Stimulated activated CD8-positive, alpha-beta memory T cell treated with anti-CD3 and anti-CD28 coated beads, Interleukin-7, amount 100 ng/mL, for 4 hours (primary cell): ENCODE measurements around the gene ETDC.
"Not testable (repeated sequence)": the region's sequence is repeated elsewhere in the genome, so short reads cannot be mapped to it uniquely, and the experiment has no call there.

Experiments
- DNase-seq, 2 donors: peaks; one replicate each; pipeline ENCODE4 v3.0.0-alpha.2; 2020; ENCODE audit warnings: low read depth in 2 of 2

Gene ETDC

GRCh38 chrX:135309430-135309923 is at the start of gene ETDC:
ETDC (plus strand) TSS chrX:135309480; CDS start chrX:135309480, 0 bp downstream.
- no peak for DNase-seq

GRCh38 chrX:135260976-135261375 is 48.3 kb upstream of the ETDC start:
- not testable (repeated sequence) for DNase-seq

GRCh38 chrX:135263376-135263775 is 45.9 kb upstream of the ETDC start:
- not testable (repeated sequence) for DNase-seq

- no peak for DNase-seq
Measured at GRCh38 chrX:135264206-135264605, 45.1 kb upstream of the ETDC start.

GRCh38 chrX:135273162-135273561 is 36.1 kb upstream of the ETDC start:
- no peak for DNase-seq

GRCh38 chrX:135275973-135276372 is 33.3 kb upstream of the ETDC start:
- no peak for DNase-seq

- no peak for DNase-seq
Measured at GRCh38 chrX:135287266-135287823, 21.9 kb upstream of the ETDC start.

GRCh38 chrX:135295238-135295943 is 13.9 kb upstream of the ETDC start:
- peak; percentile 26 to 37 for DNase-seq

GRCh38 chrX:135295944-135296305 is 13.4 kb upstream of the ETDC start:
- no peak for DNase-seq

- DNase-seq = no peak
Measured at GRCh38 chrX:135302269-135302873, 6.9 kb upstream of the ETDC start.

- DNase-seq = no peak
Measured at GRCh38 chrX:135304741-135305140, 4.5 kb upstream of the ETDC start.

GRCh38 chrX:135307171-135307570 is 2.1 kb upstream of the ETDC start:
- DNase-seq = no peak

- DNase-seq = no peak
Measured at GRCh38 chrX:135308345-135308855, 880 bp upstream of the ETDC start.

GRCh38 chrX:135315864-135316263 is 6.6 kb downstream of the ETDC start:
- DNase-seq = no peak

GRCh38 chrX:135324463-135324862 is 15.2 kb downstream of the ETDC start:
- no peak for DNase-seq

- not testable (repeated sequence) for DNase-seq
Measured at GRCh38 chrX:135325036-135325818, 15.9 kb downstream of the ETDC start.

- DNase-seq = no peak
Measured at GRCh38 chrX:135327299-135327698, 18.0 kb downstream of the ETDC start.

- DNase-seq = no peak
Measured at GRCh38 chrX:135328421-135329005, 19.2 kb downstream of the ETDC start.

GRCh38 chrX:135330706-135331105 is 21.4 kb downstream of the ETDC start:
- DNase-seq = no peak

- DNase-seq = no peak
Measured at GRCh38 chrX:135331525-135331924, 22.2 kb downstream of the ETDC start.

- DNase-seq = no peak
Measured at GRCh38 chrX:135340831-135341230, 31.6 kb downstream of the ETDC start.

GRCh38 chrX:135345107-135345589 is 35.9 kb downstream of the ETDC start:
- DNase-seq = no peak
